GM18519 (cell line): ENCODE data around the gene DNAH2.

Source experiments
- ATAC-seq: cut with Tn5 transposase; IDR thresholded peaks from one replicate; pipeline ENCODE4 v1.9.1; 2021; ENCODE audit warnings: mild to moderate bottlenecking, moderate library complexity; ENCODE audit not compliant: unreplicated experiment, low FRiP score

DNAH2 gene

DNA sequence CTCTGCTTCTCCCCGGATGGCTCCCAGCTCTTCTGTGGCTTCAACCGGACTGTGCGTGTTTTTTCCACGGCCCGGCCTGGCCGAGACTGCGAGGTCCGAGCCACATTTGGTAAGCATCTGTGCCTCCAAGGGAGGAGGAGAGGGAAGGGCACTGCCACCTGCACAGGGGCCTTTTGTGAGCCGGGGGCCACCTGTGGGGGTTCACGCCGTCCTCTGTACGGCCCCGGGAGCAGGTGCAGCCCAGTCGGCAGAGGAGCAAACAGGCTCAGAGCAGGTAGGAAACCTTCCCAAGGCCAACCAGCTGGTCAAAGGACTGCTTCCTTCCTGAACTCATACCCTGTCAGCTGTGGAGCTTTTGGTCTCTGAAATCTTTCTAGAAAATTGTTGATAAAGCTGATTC lies 15.9 kb upstream of the DNAH2 start:
- ATAC-seq, result no peak

DNA sequence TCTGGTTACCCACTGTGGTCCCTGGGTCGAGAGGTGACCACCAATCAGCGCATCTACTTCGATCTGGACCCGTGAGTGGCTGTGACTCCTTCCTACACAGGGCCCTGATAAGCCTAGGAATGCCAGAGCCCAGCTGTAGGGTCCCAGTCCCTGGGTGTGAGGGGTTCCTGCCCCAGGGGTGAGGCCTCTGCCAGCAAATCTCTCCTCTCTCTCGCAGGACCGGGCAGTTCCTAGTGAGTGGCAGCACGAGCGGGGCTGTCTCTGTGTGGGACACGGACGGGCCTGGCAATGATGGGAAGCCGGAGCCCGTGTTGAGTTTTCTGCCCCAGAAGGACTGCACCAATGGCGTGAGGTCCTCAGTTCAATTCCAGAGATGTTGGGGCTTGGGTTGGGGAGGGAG lies 14.8 kb upstream of the DNAH2 start:
- ATAC-seq, result no peak

DNA sequence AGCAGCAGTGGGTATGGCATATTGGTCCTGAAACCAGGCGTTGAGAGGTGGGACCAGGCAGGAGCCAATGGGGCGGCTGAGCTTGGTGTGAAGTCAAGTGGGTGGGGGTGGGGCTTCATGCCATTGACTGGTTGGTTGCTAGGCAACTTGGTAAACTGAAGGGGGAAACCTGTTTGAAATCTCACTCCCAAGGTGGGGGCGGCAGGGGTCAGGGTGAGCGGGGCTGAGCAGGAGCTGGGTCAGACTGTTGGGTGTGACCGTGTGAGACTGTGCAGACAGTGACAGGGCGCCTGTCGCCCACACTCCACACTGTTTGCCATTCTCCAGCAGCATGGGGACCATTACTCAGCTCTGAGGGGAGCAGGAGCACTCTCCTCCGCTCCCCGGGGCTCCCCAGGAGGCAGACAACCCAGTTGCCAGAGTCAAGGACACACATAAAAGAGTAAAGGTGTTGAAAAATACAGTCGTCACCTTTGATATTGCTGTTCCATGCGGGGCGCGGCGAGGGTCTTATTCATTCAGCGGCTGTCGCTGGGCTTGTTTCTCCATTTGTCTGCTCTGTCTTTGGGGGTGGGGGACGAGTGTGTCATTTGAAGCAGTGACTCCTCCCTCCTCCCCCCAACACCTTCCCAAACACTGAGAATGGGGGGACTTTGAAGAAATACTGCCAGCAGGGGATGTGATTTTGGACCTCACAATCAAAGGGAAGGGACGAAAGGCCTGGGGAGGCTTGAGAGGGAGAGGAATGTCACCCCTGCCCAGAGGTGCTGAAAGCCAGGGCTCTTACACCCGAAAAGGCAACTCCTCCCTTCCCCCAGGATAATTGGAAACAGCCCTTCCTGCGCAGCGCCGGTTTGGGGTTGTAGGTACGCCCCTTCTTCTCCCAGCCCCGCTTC lies 13.7 kb upstream of the DNAH2 start:
- ATAC-seq, result no peak

DNA sequence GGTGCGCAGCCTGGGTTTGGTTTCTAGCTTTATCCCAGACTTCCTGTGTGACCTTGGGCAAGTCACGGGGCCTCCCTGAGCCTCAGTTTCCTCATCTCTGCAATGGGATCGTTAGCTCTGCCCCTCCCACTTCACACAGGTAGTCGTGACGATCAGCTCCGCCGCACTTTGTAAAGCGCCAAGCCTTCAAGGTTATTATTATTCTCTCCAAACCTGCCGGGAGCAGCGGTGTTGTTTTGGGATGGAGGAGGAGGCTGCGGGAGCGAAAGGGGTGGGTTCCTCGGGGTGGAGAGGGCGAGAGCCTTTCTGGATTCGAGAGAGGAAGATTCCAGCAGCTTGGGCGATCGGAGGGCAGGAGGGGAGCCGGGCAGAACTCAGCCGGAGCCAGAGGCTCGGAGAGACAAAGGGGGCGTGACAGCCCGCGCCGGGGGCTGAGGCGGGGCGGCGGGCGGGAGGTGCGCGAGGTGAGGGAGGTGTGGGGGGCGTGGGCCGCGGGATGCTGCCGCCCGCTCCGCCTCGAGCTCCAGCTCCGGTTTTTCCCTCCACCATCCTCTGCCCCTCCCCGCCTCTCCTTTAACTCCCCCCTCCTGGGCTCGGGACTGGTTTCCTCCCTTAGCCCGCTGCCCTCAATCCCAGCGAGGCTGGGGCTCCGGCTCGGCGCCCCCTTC lies 12.8 kb upstream of the DNAH2 start, which contains the start of gene EFNB3:
Gene EFNB3, plus strand, starts transcription at position 602 of the 668 bp plus-strand sequence. CDS start 397 bp downstream, outside the sequence.
- no peak for ATAC-seq

DNA sequence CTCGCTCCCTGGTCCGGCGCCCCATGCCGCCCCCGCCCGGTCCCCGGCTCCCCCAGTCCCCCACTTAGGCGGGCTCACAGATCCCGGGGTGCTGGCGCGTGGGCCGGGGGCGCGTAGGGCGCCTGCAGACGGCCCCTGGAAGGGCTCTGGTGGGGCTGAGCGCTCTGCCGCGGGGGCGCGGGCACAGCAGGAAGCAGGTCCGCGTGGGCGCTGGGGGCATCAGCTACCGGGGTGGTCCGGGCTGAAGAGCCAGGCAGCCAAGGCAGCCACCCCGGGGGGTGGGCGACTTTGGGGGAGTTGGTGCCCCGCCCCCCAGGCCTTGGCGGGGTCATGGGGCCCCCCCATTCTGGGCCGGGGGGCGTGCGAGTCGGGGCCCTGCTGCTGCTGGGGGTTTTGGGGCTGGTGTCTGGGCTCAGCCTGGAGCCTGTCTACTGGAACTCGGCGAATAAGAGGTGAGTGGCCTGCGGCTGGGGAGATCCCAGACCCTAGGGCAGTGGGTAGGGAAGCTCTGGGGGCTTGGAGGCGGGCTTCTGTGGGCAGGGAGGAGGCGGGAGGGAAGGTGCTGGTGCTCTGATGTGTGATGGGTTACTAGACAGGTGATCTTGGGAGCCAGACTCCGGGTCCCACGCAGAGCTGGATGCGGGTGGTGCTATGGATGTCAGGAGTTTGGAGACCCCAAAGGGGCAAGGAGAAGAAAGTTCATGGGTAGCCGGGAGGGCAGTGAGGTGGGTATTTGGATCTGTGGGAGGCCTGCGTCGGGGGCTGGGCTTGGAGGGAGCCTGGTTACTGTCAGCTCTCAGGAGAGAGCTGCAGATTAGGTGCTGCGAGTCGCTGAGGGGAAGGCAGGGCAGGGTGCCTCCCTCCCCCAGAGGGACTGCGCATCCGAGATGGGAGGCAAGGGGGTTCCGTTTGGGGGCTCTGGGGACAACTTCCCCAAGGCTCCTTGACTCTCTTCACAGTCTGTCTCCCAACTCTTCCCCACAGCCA lies 12.0 kb upstream of the DNAH2 start:
- ATAC-seq, result no peak

DNA sequence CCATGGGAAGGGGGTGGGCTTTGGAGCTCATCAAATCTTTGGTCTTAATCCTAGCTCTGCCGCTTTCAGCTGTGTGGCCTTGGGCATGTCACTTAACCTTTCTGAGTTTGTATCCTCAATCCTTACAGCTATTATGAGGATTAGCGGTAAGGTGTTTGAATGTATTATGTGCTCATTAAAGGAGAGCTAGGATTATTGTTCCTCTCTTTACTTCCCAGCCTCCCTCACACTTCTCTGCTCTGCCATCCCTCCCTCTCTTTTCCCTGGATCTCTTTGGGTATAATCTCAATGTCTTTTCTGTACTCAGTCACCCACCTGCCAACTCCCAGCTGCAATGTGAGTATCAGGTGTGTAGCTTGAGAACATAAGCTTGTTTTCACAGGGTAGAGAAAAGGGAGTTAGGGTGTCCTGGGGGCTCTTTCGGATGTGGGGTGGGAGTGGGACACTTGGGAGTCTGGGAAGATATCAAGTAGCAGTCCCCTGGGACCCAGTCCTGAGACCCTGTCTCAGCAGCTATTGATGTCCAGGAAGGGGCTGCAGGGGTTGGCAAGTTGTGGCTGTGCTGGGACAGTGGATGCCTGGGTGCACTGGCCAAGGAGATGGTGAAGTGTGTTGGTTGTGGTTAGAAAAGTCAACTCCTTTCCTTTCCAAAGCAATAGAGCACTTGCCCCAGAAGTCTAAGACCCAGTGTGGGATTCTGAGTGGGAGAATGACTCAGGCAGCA lies 10.8 kb upstream of the DNAH2 start:
- no peak for ATAC-seq

DNA sequence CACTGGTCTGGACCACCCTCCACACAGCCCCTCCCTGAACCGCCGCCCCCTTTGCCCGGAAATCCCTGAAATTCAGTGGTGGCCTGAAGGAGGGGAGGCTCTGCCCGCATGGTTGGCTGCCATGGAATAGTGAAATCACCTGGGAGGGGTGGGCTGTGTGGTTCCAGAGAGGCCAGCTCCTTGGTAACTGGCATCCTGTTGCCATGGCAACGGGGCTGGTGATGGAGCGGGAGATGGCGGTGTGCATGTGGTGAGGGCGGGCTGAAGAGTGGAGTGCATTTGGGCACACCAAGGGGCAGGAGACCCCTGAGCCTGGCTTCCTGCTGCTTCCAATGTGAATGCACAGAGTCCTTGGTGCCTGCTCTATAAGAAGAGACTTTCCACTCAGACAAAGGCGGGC lies 10.1 kb upstream of the DNAH2 start:
- no peak for ATAC-seq

DNA sequence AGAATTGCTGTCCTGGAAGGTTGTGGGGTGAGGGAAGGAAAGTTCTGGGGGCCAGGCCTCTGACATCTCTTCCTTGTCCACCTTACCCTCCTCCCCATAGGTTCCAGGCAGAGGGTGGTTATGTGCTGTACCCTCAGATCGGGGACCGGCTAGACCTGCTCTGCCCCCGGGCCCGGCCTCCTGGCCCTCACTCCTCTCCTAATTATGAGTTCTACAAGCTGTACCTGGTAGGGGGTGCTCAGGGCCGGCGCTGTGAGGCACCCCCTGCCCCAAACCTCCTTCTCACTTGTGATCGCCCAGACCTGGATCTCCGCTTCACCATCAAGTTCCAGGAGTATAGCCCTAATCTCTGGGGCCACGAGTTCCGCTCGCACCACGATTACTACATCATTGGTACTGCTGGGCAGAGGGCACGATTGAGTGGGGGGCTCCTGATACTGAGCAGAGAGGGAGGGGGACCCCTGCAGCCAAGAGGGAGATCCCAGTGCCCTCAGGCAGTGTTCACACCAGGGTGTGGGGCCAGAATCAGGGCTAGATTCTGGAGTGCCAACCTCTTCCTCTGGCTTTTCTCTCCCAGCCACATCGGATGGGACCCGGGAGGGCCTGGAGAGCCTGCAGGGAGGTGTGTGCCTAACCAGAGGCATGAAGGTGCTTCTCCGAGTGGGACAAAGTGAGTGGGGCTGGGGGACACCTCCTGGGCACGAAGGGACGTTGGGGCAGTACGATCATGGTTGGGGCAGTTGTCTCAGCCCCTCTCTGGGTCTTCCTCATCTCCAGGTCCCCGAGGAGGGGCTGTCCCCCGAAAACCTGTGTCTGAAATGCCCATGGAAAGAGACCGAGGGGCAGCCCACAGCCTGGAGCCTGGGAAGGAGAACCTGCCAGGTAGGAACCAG lies 9.4 kb upstream of the DNAH2 start:
- ATAC-seq, result no peak

DNA sequence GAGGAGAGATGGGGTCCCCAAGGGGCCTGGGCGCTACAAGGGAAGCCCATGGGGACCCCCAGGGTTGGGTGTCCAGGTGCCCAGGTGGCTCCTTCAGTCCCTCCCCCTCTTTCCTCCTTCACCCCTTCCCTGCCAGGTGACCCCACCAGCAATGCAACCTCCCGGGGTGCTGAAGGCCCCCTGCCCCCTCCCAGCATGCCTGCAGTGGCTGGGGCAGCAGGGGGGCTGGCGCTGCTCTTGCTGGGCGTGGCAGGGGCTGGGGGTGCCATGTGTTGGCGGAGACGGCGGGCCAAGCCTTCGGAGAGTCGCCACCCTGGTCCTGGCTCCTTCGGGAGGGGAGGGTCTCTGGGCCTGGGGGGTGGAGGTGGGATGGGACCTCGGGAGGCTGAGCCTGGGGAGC lies 8.5 kb upstream of the DNAH2 start:
- ATAC-seq, result no peak

DNA sequence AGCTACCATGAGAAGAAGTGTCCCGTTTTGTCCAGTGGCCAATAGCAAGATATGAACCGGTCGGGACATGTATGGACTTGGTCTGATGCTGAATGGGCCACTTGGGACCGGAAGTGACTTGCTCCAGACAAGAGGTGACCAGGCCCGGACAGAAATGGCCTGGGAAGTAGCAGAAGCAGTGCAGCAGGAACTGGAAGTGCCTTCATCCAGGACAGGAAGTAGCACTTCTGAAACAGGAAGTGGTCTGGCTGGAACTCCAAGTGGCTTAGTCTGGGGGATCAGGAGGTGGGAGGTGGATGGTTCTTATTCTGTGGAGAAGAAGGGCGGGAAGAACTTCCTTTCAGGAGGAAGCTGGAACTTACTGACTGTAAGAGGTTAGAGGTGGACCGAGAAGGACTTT lies 7.2 kb upstream of the DNAH2 start:
- no peak for ATAC-seq

DNA sequence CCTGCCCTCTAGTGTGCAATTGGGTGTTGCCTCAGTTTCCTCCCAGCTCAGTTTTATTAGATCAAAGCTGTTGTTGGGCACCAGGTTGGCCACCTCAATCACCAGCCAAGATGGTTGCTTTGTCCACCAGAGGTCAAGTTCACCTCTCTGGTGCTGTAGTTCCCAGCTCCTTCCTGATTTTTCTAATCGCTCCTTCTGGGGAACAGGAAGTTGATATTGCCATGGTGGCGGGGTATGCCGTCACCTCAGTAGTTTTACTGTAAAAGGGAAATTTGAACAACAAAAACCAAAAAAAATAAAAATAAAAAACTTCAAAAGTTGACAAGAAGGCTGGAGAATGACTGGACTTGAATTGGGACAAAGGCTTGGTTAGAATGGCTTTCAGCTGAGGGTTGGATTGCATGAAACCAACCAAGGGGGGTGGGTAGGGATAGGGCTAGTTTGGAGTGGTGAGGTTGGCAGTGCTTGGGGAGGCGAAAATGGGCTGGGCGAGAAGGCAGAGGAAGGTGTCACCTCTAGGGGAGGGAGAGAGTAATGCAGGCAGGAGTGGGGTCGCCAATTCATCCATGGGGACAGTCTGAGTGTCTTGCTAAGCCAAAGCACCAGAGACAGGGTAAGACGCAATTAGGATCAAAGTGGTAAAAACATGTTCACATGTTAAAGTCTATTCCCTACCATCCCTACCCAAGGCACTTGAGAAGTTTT lies 6.3 kb upstream of the DNAH2 start:
- ATAC-seq, result no peak

DNA sequence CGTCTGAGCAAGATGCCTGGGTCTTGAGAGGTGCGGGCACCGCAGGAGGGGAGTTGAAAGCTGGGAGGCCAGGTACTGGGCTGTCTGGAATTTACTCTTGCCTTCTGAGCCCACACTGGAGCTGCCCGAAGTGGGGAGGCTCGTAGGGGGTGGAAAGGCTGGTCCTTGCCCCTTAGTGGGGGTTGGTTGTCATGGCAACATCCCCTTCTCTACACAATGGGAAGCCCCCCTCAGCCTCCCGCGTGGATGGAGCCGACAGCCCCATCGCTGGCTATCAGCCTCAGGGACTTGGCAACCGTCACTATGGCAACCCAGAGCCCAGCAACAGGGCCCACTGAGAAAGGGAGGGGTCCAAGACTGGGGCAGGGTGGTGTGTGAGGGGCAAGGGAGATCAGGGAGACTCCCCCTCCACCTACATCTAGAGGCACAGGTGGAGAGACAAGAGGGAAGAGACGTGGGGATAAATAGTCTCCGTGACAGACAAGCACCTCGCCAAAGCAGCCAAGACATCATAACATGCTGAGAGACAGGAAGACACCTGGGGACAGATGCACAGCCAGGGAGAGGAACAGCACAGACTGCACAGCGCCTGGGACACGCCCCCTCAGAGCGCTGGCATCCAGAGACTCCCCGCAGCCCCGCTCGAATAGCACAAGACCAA lies 5.3 kb upstream of the DNAH2 start:
- ATAC-seq, result no peak

DNA sequence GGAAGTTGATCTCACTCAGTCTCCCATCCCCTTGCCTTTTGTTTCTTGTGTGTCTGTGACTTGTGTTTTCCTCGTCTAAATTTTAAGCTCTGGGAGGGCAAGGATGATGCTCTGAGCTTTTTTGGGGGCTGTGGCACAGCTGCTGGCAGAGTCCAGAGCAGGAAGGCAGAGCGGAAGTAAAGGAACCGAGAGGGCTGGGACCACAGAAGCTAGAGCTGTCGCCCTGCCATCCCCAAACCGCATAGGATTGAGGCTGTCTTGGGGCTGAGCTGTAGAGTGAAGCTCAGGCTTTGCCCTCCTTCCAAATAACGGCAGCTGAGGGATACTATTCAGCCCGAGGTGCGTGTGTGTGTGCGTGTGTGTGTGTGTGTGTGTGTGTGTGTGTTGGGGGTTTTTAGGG lies 3.8 kb upstream of the DNAH2 start:
- no peak for ATAC-seq

DNA sequence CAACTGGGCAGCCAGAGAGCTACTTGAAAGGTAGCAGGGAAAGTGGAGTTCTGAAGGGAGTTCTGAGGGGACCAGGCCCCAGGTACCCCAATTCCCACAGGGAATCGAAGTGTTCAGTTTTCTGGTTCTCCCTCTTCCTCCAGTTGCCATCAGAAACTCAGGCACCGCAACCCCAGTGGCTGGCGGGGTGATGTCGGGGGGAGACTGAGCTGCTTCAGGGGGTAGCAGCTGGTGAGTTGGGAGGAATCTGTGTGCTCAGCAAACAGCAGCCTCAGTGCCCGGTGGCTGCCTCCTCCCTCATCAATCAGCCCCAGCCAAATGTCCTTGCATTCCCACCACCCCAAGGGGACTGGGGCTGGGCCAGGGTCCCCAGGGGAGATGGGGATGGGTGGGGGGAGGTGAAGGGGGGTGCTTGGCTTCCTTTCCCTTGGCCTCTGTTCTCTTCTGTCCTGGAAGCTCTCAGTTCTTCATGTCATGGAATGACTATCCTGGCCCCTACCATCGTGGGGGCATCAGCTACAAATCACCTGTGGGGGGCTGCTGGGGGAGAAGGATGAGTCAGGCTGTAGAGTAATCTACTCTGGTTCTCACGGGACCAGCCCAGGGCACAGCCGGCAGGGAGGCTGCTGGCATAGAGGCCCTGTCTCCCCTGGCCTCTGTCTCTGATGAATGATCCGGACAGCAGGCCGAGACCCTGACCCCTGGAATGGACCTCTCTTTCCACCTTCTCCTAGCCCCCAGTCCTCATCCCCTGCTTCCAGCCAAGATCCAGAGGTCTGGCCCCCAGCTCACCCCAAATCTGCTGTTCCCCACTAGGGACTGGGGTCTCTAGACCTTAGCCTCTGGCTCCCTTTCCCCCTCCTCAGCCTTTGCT lies 2.6 kb upstream of the DNAH2 start:
- ATAC-seq, result no peak

DNA sequence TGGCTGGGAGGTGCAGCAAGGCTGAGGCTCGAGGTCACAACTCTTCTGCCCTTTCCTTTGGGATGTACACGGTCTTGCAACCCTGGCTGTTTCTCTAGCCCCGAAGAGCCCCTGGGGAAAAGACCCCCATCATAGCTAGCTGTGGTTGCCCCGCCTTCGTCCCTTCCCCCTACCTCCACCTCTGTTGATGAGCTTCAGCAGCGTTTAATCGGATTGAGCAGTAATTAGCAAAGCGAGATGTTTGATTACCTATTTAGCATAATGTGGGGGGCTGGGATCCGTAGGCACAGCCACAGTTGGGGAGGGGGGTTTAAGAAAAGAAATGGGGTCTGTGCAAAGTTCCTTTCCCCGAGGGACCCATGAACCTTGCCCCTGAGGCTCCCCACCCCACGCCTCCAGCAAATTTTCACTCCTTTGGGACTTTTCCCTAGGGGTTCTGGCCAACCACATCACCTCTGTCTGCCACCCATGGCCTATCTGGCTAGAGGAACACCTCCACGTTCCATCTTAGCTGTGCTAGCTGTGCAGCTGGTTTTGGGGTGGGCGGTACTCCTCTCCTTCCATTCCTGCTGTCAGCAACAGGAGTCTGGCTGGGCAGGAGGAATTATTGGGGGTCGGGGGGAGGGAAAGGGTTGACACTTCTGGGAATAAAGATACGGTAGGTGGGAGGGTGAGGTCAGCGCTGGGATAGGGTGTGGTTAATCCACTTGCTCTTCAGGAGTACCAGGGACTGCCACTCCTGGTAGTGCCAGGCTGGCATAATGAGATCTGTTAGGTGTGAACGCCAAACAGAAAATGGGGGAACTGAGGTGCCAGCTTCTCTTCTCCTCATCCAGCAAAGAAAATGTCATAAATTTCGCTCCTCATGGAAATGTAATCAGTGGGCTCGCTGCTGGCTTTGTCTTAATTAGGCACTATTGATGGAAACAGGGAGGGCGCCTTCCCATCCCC lies 1.3 kb upstream of the DNAH2 start:
- no peak for ATAC-seq

DNA sequence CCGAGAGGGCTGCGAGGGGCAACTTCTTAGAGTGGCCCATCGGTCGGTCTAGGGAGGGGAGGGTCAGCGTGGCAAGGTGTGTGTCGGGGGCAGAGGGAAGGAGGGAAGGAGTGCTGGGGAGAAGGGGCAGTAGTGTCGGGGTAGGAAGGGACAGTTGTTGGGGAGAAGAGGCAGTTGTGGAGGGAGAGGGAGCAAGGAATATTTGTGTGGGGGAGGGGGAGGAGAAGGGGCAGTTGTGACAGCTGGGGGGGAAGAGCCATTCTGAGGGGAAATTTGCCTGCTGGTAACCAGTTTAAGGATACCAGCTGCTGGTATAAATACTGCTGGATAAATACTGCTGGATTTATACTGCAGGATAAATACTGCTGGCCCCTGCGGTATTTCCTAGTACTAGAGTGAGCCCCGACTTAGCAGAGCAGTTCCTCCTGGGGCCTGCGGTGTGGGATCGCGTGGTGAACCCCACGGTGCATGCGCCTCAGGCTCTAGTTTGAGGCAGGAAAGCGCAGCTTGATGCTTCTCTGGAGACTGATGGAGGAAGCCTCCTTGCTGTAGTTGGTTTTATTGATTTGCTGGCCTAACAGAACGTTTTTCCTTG lies 309 bp downstream of the DNAH2 start:
- ATAC-seq, result no peak
